Measurements from ENCODE around the gene KIF22. TPM values are rescaled to one million over a fixed set of nuclear protein-coding genes. Genes with fewer than 3 reads are reported as not detected.

Gene KIF22
- polyA plus RNA-seq, 2 donors = 43.3 to 57.9 TPM

DNA sequence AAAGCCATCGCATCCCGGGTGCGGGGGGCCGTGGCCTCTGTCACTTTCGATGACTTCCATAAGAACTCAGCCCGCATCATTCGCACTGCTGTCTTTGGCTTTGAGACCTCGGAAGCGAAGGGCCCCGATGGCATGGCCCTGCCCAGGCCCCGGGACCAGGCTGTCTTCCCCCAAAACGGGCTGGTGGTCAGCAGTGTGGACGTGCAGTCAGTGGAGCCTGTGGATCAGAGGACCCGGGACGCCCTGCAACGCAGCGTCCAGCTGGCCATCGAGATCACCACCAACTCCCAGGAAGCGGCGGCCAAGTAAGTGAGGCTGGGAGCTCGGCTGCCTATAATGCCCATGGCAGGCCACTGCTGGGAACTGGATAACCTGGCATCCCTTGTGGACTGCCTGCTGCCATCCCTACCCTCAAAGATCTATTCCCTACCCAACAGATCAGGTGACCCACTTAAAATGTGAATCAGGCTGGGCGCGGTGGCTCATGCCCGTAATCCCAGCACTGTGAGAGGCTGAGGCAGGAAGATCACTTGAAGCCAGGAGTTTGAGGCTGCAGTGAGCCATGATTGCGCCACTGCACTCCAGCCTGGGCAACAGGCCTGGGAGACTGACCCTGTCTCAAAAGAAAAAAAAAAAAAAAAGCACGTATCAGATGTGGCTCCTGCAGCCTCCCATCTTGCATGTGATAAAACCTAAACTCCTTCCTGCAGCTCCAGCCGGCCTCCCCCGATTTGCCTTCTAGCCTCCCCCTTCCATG lies 54.2 kb downstream of the KIF22 start:
- H3K27me3 ChIP-seq (ENCODE audit: control insufficient read depth in 1 of 2, insufficient read depth in 2 of 2, low read length in 2 of 2) = no peaks in the 10 kb centered on the region
- no peak overlapping the region for H3K27ac ChIP-seq (ENCODE audit: low read depth in 2 of 2, low read length in 1 of 2)
- peaks cover 22 to 53% of the 10 kb centered on the region in 2 donors for H3K36me3 ChIP-seq (ENCODE audit: control insufficient read depth in 2 of 2, insufficient read depth in 2 of 2, low read length in 1 of 2)
- no peaks in the 10 kb centered on the region for H3K4me1 ChIP-seq (ENCODE audit: control insufficient read depth in 2 of 2, insufficient read depth in 2 of 2, low read length in 1 of 2)
- 91% methylated on average over 28 of the region's 28 CpGs for WGBS, 2 donors
- H3K9me3 ChIP-seq (ENCODE audit: control insufficient read depth in 2 of 2, insufficient read depth in 1 of 2, low read depth in 1 of 2, low read length in 1 of 2) = no peaks in the 10 kb centered on the region
- no peak overlapping the region for H3K4me3 ChIP-seq (ENCODE audit: low read depth in 1 of 2, low read length in 2 of 2)

DNA sequence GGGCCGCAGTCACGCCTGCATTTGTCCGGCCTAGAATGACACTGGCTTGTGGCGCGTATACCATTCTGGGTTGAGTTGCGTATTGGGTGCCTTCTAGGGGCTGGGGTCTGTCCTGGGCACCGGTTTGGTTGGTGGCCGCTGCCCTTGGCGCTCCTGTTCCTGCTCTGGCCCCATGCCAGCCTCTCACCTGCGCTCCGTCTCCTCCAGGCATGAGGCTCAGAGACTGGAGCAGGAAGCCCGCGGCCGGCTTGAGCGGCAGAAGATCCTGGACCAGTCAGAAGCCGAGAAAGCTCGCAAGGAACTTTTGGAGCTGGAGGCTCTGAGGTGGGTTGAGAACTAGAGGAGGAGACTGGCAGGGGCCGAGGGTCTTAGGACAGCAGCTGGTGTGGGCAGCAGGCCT lies 55.1 kb downstream of the KIF22 start:
- no peak overlapping the region for H3K4me3 ChIP-seq (ENCODE audit: low read depth in 1 of 2, low read length in 2 of 2)
- no peaks in the 10 kb centered on the region for H3K27me3 ChIP-seq (ENCODE audit: control insufficient read depth in 1 of 2, insufficient read depth in 2 of 2, low read length in 2 of 2)
- no peak overlapping the region for H3K27ac ChIP-seq (ENCODE audit: low read depth in 2 of 2, low read length in 1 of 2)
- no peaks in the 10 kb centered on the region for H3K9me3 ChIP-seq (ENCODE audit: control insufficient read depth in 2 of 2, insufficient read depth in 1 of 2, low read depth in 1 of 2, low read length in 1 of 2)
- 94 to 95% methylated on average over 18 of the region's 18 CpGs for WGBS, 2 donors
- no peaks in the 10 kb centered on the region for H3K4me1 ChIP-seq (ENCODE audit: control insufficient read depth in 2 of 2, insufficient read depth in 2 of 2, low read length in 1 of 2)
- H3K36me3 ChIP-seq (ENCODE audit: control insufficient read depth in 2 of 2, insufficient read depth in 2 of 2, low read length in 1 of 2) = peaks cover 16 to 46% of the 10 kb centered on the region in 2 donors

DNA sequence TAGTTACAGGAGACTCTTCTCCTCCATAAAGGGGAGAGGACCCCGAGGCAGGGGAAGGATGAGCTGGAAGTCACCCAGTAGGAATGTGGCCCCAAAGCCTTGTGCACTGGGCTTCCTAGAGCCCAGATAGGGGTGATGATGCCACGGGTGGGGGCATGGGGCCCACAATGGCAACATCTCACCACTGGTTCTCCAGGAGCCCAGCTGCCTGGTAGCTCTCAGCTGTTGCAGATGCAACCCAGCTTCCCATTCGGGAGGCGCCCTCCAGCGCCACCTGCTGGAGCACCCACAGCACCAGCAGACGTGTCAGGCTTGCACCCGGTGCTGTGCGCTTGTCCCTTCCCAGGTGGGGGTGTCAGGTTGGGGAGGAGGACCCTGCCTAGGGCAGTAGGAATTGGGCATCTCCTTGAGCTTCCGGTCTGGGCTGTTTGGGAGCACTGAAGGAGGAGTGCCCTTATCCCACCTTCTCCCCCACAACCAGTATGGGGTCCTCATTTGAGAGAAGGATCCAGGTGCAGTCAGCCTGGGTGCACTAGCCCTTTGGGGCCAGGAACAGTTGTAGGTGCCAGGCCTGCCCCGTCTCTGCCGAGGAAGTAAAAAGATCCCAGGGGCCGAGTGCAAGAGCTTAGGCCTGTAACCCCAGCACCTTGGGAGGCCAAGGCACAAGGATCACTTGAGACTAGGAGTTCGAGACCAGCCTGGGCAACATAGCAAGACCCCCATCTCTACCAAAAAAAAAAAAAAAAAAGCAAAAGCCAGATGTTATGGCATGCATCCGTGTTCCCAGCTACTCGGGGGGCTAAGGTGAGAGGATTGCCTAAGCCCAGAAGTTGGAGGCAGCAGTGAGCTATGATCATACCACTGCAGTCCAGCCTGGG lies 58.1 kb downstream of the KIF22 start:
- H3K36me3 ChIP-seq (ENCODE audit: control insufficient read depth in 2 of 2, insufficient read depth in 2 of 2, low read length in 1 of 2) = peaks cover 8 to 30% of the 10 kb centered on the region in 2 donors
- 40 to 42% methylated on average over 15 of the region's 15 CpGs for WGBS, 2 donors

DNA sequence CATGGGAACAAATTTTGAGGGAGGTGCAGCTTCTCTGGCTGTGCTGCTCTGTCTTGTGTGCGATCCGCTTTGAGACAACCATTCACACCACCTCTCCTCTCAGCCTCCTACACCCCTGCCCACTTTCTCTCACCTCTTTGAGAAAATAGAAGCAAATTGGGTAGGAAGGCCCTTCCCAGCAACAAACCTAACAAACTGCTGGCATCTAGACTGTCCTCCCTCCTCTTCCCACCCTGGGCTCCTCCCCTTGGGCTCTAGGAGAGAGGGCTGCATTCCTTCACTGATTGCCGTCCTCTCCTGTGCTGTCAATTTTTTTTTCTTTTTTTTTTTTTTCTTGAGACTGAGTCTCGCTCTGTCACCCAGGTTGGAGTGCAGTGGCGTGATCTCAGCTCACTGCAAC lies 59.0 kb downstream of the KIF22 start:
- Histone ChIP-seq H3K27ac (ENCODE audit: low read depth in 2 of 2, low read length in 1 of 2) (no peak overlapping the region), H3K36me3 (ENCODE audit: control insufficient read depth in 2 of 2, insufficient read depth in 2 of 2, low read length in 1 of 2) (peaks cover 8 to 27% of the 10 kb centered on the region in 2 donors), H3K4me3 (ENCODE audit: low read depth in 1 of 2, low read length in 2 of 2) (no peak overlapping the region), H3K9me3 (ENCODE audit: control insufficient read depth in 2 of 2, insufficient read depth in 1 of 2, low read depth in 1 of 2, low read length in 1 of 2) (no peaks in the 10 kb centered on the region), H3K27me3 (ENCODE audit: control insufficient read depth in 1 of 2, insufficient read depth in 2 of 2, low read length in 2 of 2) (no peaks in the 10 kb centered on the region), H3K4me1 (ENCODE audit: control insufficient read depth in 2 of 2, insufficient read depth in 2 of 2, low read length in 1 of 2) (no peaks in the 10 kb centered on the region)
- 70 to 76% methylated on average over 5 of the region's 5 CpGs for WGBS, 2 donors

More for the DNA sequence above, 58.1 kb downstream of the KIF22 start:
- Histone ChIP-seq H3K4me3 (ENCODE audit: low read depth in 1 of 2, low read length in 2 of 2) (no peak overlapping the region), H3K27me3 (ENCODE audit: control insufficient read depth in 1 of 2, insufficient read depth in 2 of 2, low read length in 2 of 2) (no peaks in the 10 kb centered on the region), H3K9me3 (ENCODE audit: control insufficient read depth in 2 of 2, insufficient read depth in 1 of 2, low read depth in 1 of 2, low read length in 1 of 2) (no peaks in the 10 kb centered on the region), H3K4me1 (ENCODE audit: control insufficient read depth in 2 of 2, insufficient read depth in 2 of 2, low read length in 1 of 2) (no peaks in the 10 kb centered on the region), H3K27ac (ENCODE audit: low read depth in 2 of 2, low read length in 1 of 2) (no peak overlapping the region)

DNA sequence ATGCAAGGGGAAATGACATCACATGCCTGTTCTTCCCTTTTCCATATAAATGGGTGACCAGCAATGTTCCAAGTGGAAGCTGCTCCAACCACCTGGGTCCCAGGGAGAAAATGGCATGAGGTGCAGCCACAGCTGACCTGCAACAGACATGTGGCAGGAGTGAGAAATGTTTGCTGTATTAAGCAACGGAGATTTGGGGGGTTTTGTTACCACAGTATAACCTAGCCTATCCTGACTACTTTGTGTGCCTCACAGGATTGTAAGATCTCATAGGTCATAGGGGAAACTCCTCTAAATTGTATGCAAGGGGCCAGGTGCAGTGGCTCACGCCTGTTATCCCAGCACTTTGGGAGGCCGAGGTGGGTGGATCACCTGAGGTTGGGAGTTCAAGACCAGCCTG lies 60.4 kb downstream of the KIF22 start:
- Histone ChIP-seq H3K27ac (ENCODE audit: low read depth in 2 of 2, low read length in 1 of 2) (no peak overlapping the region), H3K4me3 (ENCODE audit: low read depth in 1 of 2, low read length in 2 of 2) (no peak overlapping the region), H3K9me3 (ENCODE audit: control insufficient read depth in 2 of 2, insufficient read depth in 1 of 2, low read depth in 1 of 2, low read length in 1 of 2) (no peaks in the 10 kb centered on the region), H3K27me3 (ENCODE audit: control insufficient read depth in 1 of 2, insufficient read depth in 2 of 2, low read length in 2 of 2) (no peaks in the 10 kb centered on the region), H3K4me1 (ENCODE audit: control insufficient read depth in 2 of 2, insufficient read depth in 2 of 2, low read length in 1 of 2) (no peaks in the 10 kb centered on the region), H3K36me3 (ENCODE audit: control insufficient read depth in 2 of 2, insufficient read depth in 2 of 2, low read length in 1 of 2) (peaks cover 8 to 12% of the 10 kb centered on the region in 2 donors)
- 87 to 98% methylated on average over 3 of the region's 3 CpGs for WGBS, 2 donors

DNA sequence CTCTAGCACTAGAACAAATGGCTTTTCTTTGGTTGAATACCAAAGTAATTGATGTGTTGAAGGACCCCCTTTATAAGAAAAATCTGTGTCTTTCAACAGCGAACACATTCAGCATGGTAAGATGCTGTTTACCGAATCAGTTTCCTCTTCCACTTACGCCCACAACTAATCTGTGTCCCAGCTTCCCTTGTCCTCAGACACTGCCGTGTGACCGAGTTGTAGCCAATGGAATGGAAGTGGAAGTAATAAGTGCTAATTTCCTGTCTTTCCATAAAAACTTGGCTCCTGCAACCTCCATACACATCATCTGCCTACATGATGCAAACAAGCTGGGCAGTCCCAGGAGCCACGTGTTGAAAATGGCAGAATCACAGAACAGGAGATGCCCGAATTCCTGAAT lies 62.1 kb downstream of the KIF22 start:
- no peaks in the 10 kb centered on the region for H3K4me1 ChIP-seq (ENCODE audit: control insufficient read depth in 2 of 2, insufficient read depth in 2 of 2, low read length in 1 of 2)
- WGBS, 2 donors = 54 to 65% methylated on average over 7 of the region's 7 CpGs
- H3K4me3 ChIP-seq (ENCODE audit: low read depth in 1 of 2, low read length in 2 of 2) = no peak overlapping the region
- H3K9me3 ChIP-seq (ENCODE audit: control insufficient read depth in 2 of 2, insufficient read depth in 1 of 2, low read depth in 1 of 2, low read length in 1 of 2) = no peaks in the 10 kb centered on the region
- no peak overlapping the region for H3K27ac ChIP-seq (ENCODE audit: low read depth in 2 of 2, low read length in 1 of 2)
- H3K27me3 ChIP-seq (ENCODE audit: control insufficient read depth in 1 of 2, insufficient read depth in 2 of 2, low read length in 2 of 2) = no peaks in the 10 kb centered on the region
- H3K36me3 ChIP-seq (ENCODE audit: control insufficient read depth in 2 of 2, insufficient read depth in 2 of 2, low read length in 1 of 2) = peaks cover under 1% of the 10 kb centered on the region in 2 donors

DNA sequence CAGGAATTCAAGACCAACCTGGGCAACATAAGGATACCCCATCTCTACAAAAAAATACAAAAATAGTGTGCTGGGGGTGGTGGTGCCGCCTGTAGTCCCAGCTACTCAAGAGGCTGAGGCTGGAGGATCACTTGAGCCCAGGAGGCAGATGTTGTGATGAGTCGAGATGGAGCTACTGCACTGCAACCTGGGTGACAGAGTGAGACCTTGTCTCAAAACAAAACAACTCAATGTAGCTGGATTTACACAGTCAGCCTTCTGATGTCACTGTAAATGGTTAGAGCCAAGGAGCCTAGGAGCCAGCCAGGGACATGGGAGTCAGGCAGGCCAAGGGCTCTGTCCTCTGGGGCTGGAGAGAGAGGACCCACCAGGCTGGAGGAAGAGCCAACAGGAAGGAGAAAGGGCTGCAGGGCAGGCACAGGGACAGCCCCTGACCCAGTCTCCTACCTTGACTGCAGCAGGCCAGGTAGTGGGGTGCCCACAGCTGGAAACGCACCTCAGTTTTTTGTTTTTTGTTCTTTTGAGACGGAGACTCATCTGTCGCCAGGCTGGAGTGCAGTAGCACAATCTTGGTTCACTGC lies 64.1 kb downstream of the KIF22 start:
- peaks cover 4 to 12% of the 10 kb centered on the region in 2 donors for H3K36me3 ChIP-seq (ENCODE audit: control insufficient read depth in 2 of 2, insufficient read depth in 2 of 2, low read length in 1 of 2)
- H3K9me3 ChIP-seq (ENCODE audit: control insufficient read depth in 2 of 2, insufficient read depth in 1 of 2, low read depth in 1 of 2, low read length in 1 of 2) = no peaks in the 10 kb centered on the region
- WGBS, 2 donors = 83 to 85% methylated on average over 5 of the region's 5 CpGs
- no peak overlapping the region for H3K27ac ChIP-seq (ENCODE audit: low read depth in 2 of 2, low read length in 1 of 2)
- no peak overlapping the region for H3K4me3 ChIP-seq (ENCODE audit: low read depth in 1 of 2, low read length in 2 of 2)
- H3K4me1 ChIP-seq (ENCODE audit: control insufficient read depth in 2 of 2, insufficient read depth in 2 of 2, low read length in 1 of 2) = no peaks in the 10 kb centered on the region
- no peaks in the 10 kb centered on the region for H3K27me3 ChIP-seq (ENCODE audit: control insufficient read depth in 1 of 2, insufficient read depth in 2 of 2, low read length in 2 of 2)

Other genes with a start within 250 kb of the KIF22 start
- gene SPN, start 127.5 kb upstream of the KIF22 start, polyA plus RNA-seq = 1 to 10 TPM; 1.1 to 1.5 TPM
- gene QPRT, start 111.6 kb upstream of the KIF22 start, polyA plus RNA-seq = under 1 TPM; 0.28 to 0.56 TPM
- under 1 TPM; 0.33 to 0.55 TPM for gene C16orf54, start 44.8 kb upstream of the KIF22 start, polyA plus RNA-seq
- gene ZG16, start 12.5 kb upstream of the KIF22 start, polyA plus RNA-seq = under 1 TPM in 1 of 2 donors, not detected in 1; 0.02 TPM
- gene MAZ, start 15.8 kb downstream of the KIF22 start, polyA plus RNA-seq = 100 to 1,000 TPM in 1 of 2 donors, 10 to 100 TPM in 1; 95.9 to 111 TPM
- gene PRRT2, start 21.4 kb downstream of the KIF22 start, polyA plus RNA-seq = 1 to 10 TPM; 1.1 to 2.1 TPM
- 10 to 100 TPM; 23.2 to 32.4 TPM for gene PAGR1, start 25.4 kb downstream of the KIF22 start, polyA plus RNA-seq
- 10 to 100 TPM; 63.3 to 69.4 TPM for gene MVP, start 29.7 kb downstream of the KIF22 start, polyA plus RNA-seq
- gene CDIPT, start 72.5 kb downstream of the KIF22 start, polyA plus RNA-seq = 10 to 100 TPM; 26.7 to 48.3 TPM
- gene SEZ6L2, start 108.8 kb downstream of the KIF22 start, polyA plus RNA-seq = under 1 TPM; 0.35 to 0.45 TPM
- gene ASPHD1, start 109.7 kb downstream of the KIF22 start, polyA plus RNA-seq = under 1 TPM; 0.31 to 0.39 TPM
- 10 to 100 TPM; 10.1 to 15.5 TPM for gene KCTD13, start 135.5 kb downstream of the KIF22 start, polyA plus RNA-seq
- 10 to 100 TPM; 61.1 to 83.4 TPM for gene TMEM219, start 171.3 kb downstream of the KIF22 start, polyA plus RNA-seq
- gene TAOK2, start 183.1 kb downstream of the KIF22 start, polyA plus RNA-seq = 10 to 100 TPM; 15.6 to 30.2 TPM
- 1 to 10 TPM; 6.3 to 9.7 TPM for gene HIRIP3, start 204.9 kb downstream of the KIF22 start, polyA plus RNA-seq
- gene INO80E, start 205.5 kb downstream of the KIF22 start, polyA plus RNA-seq = 10 to 100 TPM; 46.4 to 82.1 TPM
- gene DOC2A, start 220.3 kb downstream of the KIF22 start, polyA plus RNA-seq = 1 to 10 TPM in 1 of 2 donors, under 1 TPM in 1; 0.69 to 3.0 TPM
- not detected for gene C16orf92, start 232.4 kb downstream of the KIF22 start, polyA plus RNA-seq
- under 1 TPM; 0.04 to 0.16 TPM for gene TLCD3B, start 240.5 kb downstream of the KIF22 start, polyA plus RNA-seq

Data from esophagus (tissue), 2 donors.